Keratinocyte (primary cell): Measurements from ENCODE around the gene TERB1.

Source experiments
- EZH2 ChIP-seq: IDR thresholded peaks from one replicate; pipeline ENCODE4 v1.6.1; 2012; ENCODE audit warnings: inconsistent platforms, mild to moderate bottlenecking, low read length, moderate library complexity
- TF ChIP-seq, protein P1 (sequence below), 3 experiments: IDR thresholded peaks in 1 of 3; conservative IDR thresholded peaks in 1 of 3; optimal IDR thresholded peaks in 1 of 3; 2 replicates in 2 of 3; 3 replicates in 1 of 3; pipeline versions ENCODE3 to v1.5.1; 2011; ENCODE audit warnings: low read length in 3 of 3, mild to moderate bottlenecking in 3 of 3, moderate library complexity in 2 of 3, control low read depth in 1 of 3, inconsistent platforms in 1 of 3; ENCODE audit not compliant: insufficient read depth in 2 of 3; ENCODE audit errors: extremely low read depth in 1 of 3

- TF ChIP-seq, protein P1, sequence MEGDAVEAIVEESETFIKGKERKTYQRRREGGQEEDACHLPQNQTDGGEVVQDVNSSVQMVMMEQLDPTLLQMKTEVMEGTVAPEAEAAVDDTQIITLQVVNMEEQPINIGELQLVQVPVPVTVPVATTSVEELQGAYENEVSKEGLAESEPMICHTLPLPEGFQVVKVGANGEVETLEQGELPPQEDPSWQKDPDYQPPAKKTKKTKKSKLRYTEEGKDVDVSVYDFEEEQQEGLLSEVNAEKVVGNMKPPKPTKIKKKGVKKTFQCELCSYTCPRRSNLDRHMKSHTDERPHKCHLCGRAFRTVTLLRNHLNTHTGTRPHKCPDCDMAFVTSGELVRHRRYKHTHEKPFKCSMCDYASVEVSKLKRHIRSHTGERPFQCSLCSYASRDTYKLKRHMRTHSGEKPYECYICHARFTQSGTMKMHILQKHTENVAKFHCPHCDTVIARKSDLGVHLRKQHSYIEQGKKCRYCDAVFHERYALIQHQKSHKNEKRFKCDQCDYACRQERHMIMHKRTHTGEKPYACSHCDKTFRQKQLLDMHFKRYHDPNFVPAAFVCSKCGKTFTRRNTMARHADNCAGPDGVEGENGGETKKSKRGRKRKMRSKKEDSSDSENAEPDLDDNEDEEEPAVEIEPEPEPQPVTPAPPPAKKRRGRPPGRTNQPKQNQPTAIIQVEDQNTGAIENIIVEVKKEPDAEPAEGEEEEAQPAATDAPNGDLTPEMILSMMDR (optimal IDR thresholded peaks at IDR 0.05 in 1 of 3, IDR thresholded peaks at IDR 0.05 in 1 of 3, conservative IDR thresholded peaks at IDR 0.05 in 1 of 3; ENCODE audit: extremely low read depth in 1 of 3, insufficient read depth in 2 of 3, low read length in 3 of 3) = no peak
- TF ChIP-seq EZH2 = no peak
Observed at GRCh38 chr16:66798161-66798560, 3.2 kb downstream of the TERB1 start.
